GM21825 (cell line): ENCODE results near the gene ALMS1.
A peak's percentile ranks its signal among the peaks of the same experiment; 100 is the strongest.
"Not testable (repeated sequence)": the region's sequence is repeated elsewhere in the genome, so short reads cannot be mapped to it uniquely, and the experiment has no call there.

Source experiments
- ATAC-seq: cut with Tn5 transposase; IDR thresholded peaks from one replicate; pipeline ENCODE4 v1.9.1; 2021; ENCODE audit warnings: mild to moderate bottlenecking, moderate library complexity; ENCODE audit not compliant: unreplicated experiment

The ALMS1 gene

GRCh38 chr2:73385504-73386341, at the start of gene ALMS1:
ALMS1 (plus strand) TSS chr2:73385836; CDS start chr2:73385869, 33 bp downstream.
- ATAC-seq: peak; percentile 91

GRCh38 chr2:73337828-73338227, 47.8 kb upstream of the ALMS1 start:
- peak; percentile 60 for ATAC-seq

- no peak for ATAC-seq
Measured at GRCh38 chr2:73339201-73339600, 46.4 kb upstream of the ALMS1 start.

GRCh38 chr2:73341039-73341438, 44.6 kb upstream of the ALMS1 start:
- no peak for ATAC-seq

- no peak for ATAC-seq
Measured at GRCh38 chr2:73343992-73344391, 41.6 kb upstream of the ALMS1 start.

- ATAC-seq: not testable (repeated sequence)
Measured at GRCh38 chr2:73344747-73345146, 40.9 kb upstream of the ALMS1 start.

- no peak for ATAC-seq
Measured at GRCh38 chr2:73350035-73350691, 35.5 kb upstream of the ALMS1 start.

GRCh38 chr2:73356097-73356496, 29.5 kb upstream of the ALMS1 start:
- no peak for ATAC-seq

GRCh38 chr2:73359915-73360697, 25.5 kb upstream of the ALMS1 start:
- no peak for ATAC-seq

GRCh38 chr2:73366060-73366459, 19.6 kb upstream of the ALMS1 start:
- no peak for ATAC-seq

GRCh38 chr2:73368781-73369180, 16.9 kb upstream of the ALMS1 start:
- no peak for ATAC-seq

GRCh38 chr2:73370348-73370747, 15.3 kb upstream of the ALMS1 start:
- no peak for ATAC-seq

- no peak for ATAC-seq
Measured at GRCh38 chr2:73373344-73373743, 12.3 kb upstream of the ALMS1 start.

- ATAC-seq: no peak
Measured at GRCh38 chr2:73374269-73374668, 11.4 kb upstream of the ALMS1 start.

- ATAC-seq: no peak
Measured at GRCh38 chr2:73376681-73377080, 9.0 kb upstream of the ALMS1 start.

GRCh38 chr2:73383036-73383435, 2.6 kb upstream of the ALMS1 start:
- no peak for ATAC-seq

- ATAC-seq: no peak
Measured at GRCh38 chr2:73385123-73385503, 523 bp upstream of the ALMS1 start.

GRCh38 chr2:73386342-73386868, 769 bp downstream of the ALMS1 start:
- peak; percentile 15 for ATAC-seq

GRCh38 chr2:73386894-73387636, 1.4 kb downstream of the ALMS1 start:
- ATAC-seq: no peak

GRCh38 chr2:73402386-73403103, 16.9 kb downstream of the ALMS1 start:
- ATAC-seq: no peak
